A673 (cell line): Measurements from ENCODE around the gene MAPK8. TPM values are rescaled to one million over a fixed set of nuclear protein-coding genes. Genes with fewer than 3 reads are reported as not detected.

Experiments used
- BruUV-seq: library from RNA; stranded (reverse); fragments of 400-500 nt; replicated peaks from 2 replicates; lab custom pipeline; 2021; lab: Mats Ljungman, UMichigan
- CTCF ChIA-PET: fragments of 300-600 bp; sonication (Branson Sonifier 250); formaldehyde crosslinking; loops from one replicate; lab custom pipeline; 2022; ENCODE audit warnings: antibody characterized with exemption; lab: Charles Lee
- POLR2A ChIA-PET: fragments of 300-600 bp; sonication (Branson Sonifier 250); formaldehyde crosslinking; loops from one replicate; lab custom pipeline; 2022; ENCODE audit warnings: antibody characterized with exemption; ENCODE audit not compliant: low non-redundant PET; lab: Charles Lee
- DNase-seq: peaks from one replicate; pipeline ENCODE4 v3.0.0-alpha.2; 2015; ENCODE audit warnings: low spot score
- H3K27ac ChIP-seq: fragments of 200-600 bp; sonication (generic); 2 replicates; pipeline ENCODE4 v1.5.1; 2016; ENCODE audit warnings: mixed run types, low read depth, mild to moderate bottlenecking, mixed read lengths, antibody characterized with exemption, low read length; ENCODE audit not compliant: poor library complexity, severe bottlenecking
- H3K27me3 ChIP-seq: fragments of 200-600 bp; sonication (generic); replicated peaks from 2 replicates; pipeline ENCODE4 v1.6.1; 2017; ENCODE audit warnings: mixed run types, low read depth, mild to moderate bottlenecking, mixed read lengths, antibody characterized with exemption, low read length; ENCODE audit not compliant: insufficient read depth, poor library complexity
- H3K36me3 ChIP-seq: fragments of 200-600 bp; sonication (generic); 2 replicates; pipeline ENCODE4 v1.6.1; 2016; ENCODE audit warnings: mixed run types, mild to moderate bottlenecking, mixed read lengths, antibody characterized with exemption, low read length; ENCODE audit not compliant: insufficient read depth, poor library complexity, severe bottlenecking
- H3K4me1 ChIP-seq: fragments of 200-600 bp; sonication (generic); 2 replicates; pipeline ENCODE4 v1.6.1; 2017; ENCODE audit warnings: mixed run types, mild to moderate bottlenecking, mixed read lengths, antibody characterized with exemption, low read length; ENCODE audit not compliant: insufficient read depth, poor library complexity, severe bottlenecking
- H3K4me3 ChIP-seq: fragments of 200-600 bp; sonication (generic); 2 replicates; pipeline ENCODE4 v1.5.1; 2016; ENCODE audit warnings: low read depth, mixed run types, mild to moderate bottlenecking, mixed read lengths, low read length; ENCODE audit not compliant: poor library complexity, severe bottlenecking
- H3K9me3 ChIP-seq: fragments of 200-600 bp; sonication (generic); 2 replicates; pipeline ENCODE4 v1.6.1; 2016; ENCODE audit warnings: mixed run types, low read depth, mild to moderate bottlenecking, mixed read lengths, antibody characterized with exemption, low read length; ENCODE audit not compliant: poor library complexity, severe bottlenecking
- CTCF ChIP-seq: fragments of 300-800, 200-600 bp; sonication (generic); conservative IDR thresholded peaks from 2 replicates; pipeline ENCODE4 v1.5.1; 2017; ENCODE audit warnings: low read depth, mild to moderate bottlenecking, antibody characterized with exemption, low read length, moderate library complexity, mixed read lengths
- EZH2 ChIP-seq: fragments of 200-600 bp; sonication (generic); IDR thresholded peaks from 2 replicates; pipeline ENCODE4 v1.6.1; 2017; ENCODE audit warnings: borderline replicate concordance, low read depth, mild to moderate bottlenecking, mixed read lengths, antibody characterized with exemption, low read length; ENCODE audit not compliant: poor library complexity, severe bottlenecking
- intact Hi-C: fragments of 100-400 bp; cut with micrococcal nuclease; formaldehyde crosslinking; loops from one replicate; pipeline ENCODE4 v1.10.0; 2022; ENCODE audit not compliant: unreplicated experiment
- total RNA-seq: library from RNA; stranded (reverse); gene quantifications from 2 replicates; pipeline ENCODE4 v1.2.3, GENCODE V29; 2021

Gene MAPK8
- total RNA-seq, 1 experiment from 2014 or later = 52.0 TPM

GRCh38 chr10:48358838-48359237 lies 52.4 kb downstream of the MAPK8 start:
- no peaks in the 10 kb centered on the region for H3K36me3 ChIP-seq
- H3K27me3 ChIP-seq = no peaks in the 10 kb centered on the region
- no peaks in the 10 kb centered on the region for H3K9me3 ChIP-seq
- no peak for DNase-seq
- intact Hi-C loops = no loop called here
- no peak overlapping the region for H3K27ac ChIP-seq
- ChIA-PET CTCF (no interaction called here), POLR2A (no interaction called here)
- TF ChIP-seq EZH2 (no peak), CTCF (no peak)
- BruUV-seq = no TSS peak
- no peak overlapping the region for H3K4me3 ChIP-seq
- peaks cover 7% of the 10 kb centered on the region for H3K4me1 ChIP-seq

- ChIA-PET POLR2A (no interaction called here), CTCF (no interaction called here)
- H3K4me1 ChIP-seq = peaks cover 30% of the 10 kb centered on the region
- BruUV-seq = no TSS peak
- TF ChIP-seq EZH2 = no peak
- no peak for TF ChIP-seq CTCF
- no peaks in the 10 kb centered on the region for H3K36me3 ChIP-seq
- H3K27ac ChIP-seq = no peak overlapping the region
- intact Hi-C loops = loop anchor here (5.0 to 10.0 kb wide), 2 partner anchors 804 to 1161 kb away; no protein-coding TSS in a partner anchor
- no peak for DNase-seq
- H3K27me3 ChIP-seq = no peaks in the 10 kb centered on the region
- no peak overlapping the region for H3K4me3 ChIP-seq
- H3K9me3 ChIP-seq = no peaks in the 10 kb centered on the region
These were observed 54.7 kb downstream of the MAPK8 start for GRCh38 chr10:48361176-48361575.

GRCh38 chr10:48363617-48364355 lies 57.3 kb downstream of the MAPK8 start:
- Histone ChIP-seq H3K27me3 (no peaks in the 10 kb centered on the region), H3K4me3 (no peak overlapping the region), H3K36me3 (no peaks in the 10 kb centered on the region), H3K27ac (no peak overlapping the region), H3K9me3 (no peaks in the 10 kb centered on the region), H3K4me1 (peaks cover 31% of the 10 kb centered on the region)
- no TSS peak for BruUV-seq
- TF ChIP-seq EZH2 (no peak), CTCF (peak; percentile 79)
- intact Hi-C loops = loop anchor here (1.0 to 10.0 kb wide), 5 partner anchors 81 to 1159 kb away; no protein-coding TSS in a partner anchor
- DNase-seq = peak; percentile 82
- POLR2A ChIA-PET = no interaction called here
- CTCF ChIA-PET = interaction anchor here (0.6 to 1.9 kb wide), 7 partner anchors 9 to 294 kb away, joined by 3 to 9 read pairs (median 5); no protein-coding TSS in a partner anchor
